Measurements from ENCODE around the gene PARP14.

The PARP14 gene

DNA sequence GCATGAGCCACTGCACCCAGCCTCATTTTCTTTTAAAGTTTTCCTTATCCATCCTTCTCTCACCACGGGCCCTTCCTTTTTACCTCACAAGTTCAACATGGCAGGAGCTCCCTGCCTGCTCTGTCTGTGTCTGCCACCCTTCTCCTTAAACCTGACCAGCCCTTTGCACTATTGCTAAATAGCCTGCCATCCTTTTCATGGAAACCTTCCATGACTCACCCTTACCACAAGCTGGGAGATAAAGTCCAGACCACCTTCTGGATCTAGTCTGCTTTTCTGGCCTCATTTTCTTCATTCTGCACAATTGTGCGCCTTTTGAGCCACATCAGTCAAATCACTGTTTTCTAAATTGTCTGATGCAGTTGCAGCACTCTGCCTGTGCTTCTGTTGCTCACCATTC is 8.9 kb downstream of the PARP14 start:
- TF ChIP-seq, protein P1, sequence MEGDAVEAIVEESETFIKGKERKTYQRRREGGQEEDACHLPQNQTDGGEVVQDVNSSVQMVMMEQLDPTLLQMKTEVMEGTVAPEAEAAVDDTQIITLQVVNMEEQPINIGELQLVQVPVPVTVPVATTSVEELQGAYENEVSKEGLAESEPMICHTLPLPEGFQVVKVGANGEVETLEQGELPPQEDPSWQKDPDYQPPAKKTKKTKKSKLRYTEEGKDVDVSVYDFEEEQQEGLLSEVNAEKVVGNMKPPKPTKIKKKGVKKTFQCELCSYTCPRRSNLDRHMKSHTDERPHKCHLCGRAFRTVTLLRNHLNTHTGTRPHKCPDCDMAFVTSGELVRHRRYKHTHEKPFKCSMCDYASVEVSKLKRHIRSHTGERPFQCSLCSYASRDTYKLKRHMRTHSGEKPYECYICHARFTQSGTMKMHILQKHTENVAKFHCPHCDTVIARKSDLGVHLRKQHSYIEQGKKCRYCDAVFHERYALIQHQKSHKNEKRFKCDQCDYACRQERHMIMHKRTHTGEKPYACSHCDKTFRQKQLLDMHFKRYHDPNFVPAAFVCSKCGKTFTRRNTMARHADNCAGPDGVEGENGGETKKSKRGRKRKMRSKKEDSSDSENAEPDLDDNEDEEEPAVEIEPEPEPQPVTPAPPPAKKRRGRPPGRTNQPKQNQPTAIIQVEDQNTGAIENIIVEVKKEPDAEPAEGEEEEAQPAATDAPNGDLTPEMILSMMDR (IDR thresholded peaks at IDR 0.05; ENCODE audit: low read length, missing control alignments): no peak
- no peak overlapping the region for H3K4me3 ChIP-seq (replicated peaks; ENCODE audit: low read depth, low read length)
- peak; percentile 52 for DNase-seq (ENCODE audit: low read depth)

GRCh38 chr3:122690096-122690495 is 9.5 kb downstream of the PARP14 start:
- TF ChIP-seq, protein P1 (IDR thresholded peaks at IDR 0.05; ENCODE audit: low read length, missing control alignments): no peak
- H3K4me3 ChIP-seq (replicated peaks; ENCODE audit: low read depth, low read length): no peak overlapping the region
- no peak for DNase-seq (ENCODE audit: low read depth)

DNA sequence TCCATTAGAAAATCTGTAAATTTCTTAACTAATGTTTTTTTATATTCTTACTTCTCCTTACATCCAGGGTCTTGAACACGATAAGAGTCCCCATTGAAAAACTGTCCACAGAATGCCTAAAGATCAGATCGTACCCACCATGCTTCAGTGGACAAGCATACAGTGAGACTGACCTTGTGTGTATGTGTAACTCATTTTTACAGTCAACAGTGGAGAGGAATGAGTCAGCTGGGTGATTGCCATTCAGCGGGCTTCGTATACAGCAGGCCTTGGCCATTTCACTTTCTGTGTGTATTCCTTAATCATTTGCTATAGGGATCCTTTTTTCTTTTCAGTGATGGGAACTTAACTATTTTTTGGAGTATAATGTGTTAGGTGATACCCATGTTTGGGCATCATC is 10.6 kb downstream of the PARP14 start:
- no peak overlapping the region for H3K4me3 ChIP-seq (replicated peaks; ENCODE audit: low read depth, low read length)
- peak; percentile 49 for DNase-seq (ENCODE audit: low read depth)
- TF ChIP-seq, protein P1 (IDR thresholded peaks at IDR 0.05; ENCODE audit: low read length, missing control alignments): no peak

- no peak for DNase-seq (ENCODE audit: low read depth)
- TF ChIP-seq, protein P1 (IDR thresholded peaks at IDR 0.05; ENCODE audit: low read length, missing control alignments): no peak
- no peak overlapping the region for H3K4me3 ChIP-seq (replicated peaks; ENCODE audit: low read depth, low read length)
These were observed 12.0 kb downstream of the PARP14 start for GRCh38 chr3:122692674-122693073.

- DNase-seq (ENCODE audit: low read depth): no peak
- TF ChIP-seq, protein P1 (IDR thresholded peaks at IDR 0.05; ENCODE audit: low read length, missing control alignments): no peak
- H3K4me3 ChIP-seq (replicated peaks; ENCODE audit: low read depth, low read length): no peak overlapping the region
These were observed 14.3 kb downstream of the PARP14 start for GRCh38 chr3:122694966-122695365.

GRCh38 chr3:122695927-122696561 is 15.4 kb downstream of the PARP14 start:
- H3K4me3 ChIP-seq (replicated peaks; ENCODE audit: low read depth, low read length): no peak overlapping the region
- TF ChIP-seq, protein P1 (IDR thresholded peaks at IDR 0.05; ENCODE audit: low read length, missing control alignments): no peak
- DNase-seq (ENCODE audit: low read depth): no peak

DNA sequence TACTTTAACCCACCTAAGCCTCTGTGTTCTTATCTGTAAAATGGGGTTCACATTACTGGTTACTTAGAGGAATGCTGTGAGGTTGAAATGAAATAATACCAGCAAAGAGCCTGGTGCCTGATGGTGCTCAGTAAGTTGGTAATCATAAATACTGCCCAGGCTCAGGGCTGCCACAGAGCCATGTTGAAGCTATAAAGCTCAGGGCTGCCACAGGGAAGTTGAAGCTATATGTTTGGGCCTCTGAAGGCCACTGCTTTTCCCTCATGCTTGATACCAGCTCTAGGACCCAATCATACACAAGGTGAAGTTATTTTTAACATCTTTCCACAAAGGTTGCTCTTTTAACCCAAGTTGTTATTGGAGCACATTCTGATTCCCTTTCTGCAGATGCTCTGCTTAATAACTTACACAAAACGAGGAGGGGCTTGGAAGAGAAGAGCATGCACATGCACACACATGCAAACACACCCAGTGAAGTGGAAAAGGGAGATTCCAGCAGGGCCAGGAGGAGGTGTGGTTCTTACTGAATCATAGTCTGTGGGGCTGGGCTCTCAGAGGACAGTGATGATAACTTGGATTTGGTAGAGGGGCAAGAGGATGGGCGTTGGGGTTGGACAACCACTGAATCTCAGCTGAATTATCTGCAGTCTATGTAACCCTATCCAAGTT is 17.4 kb downstream of the PARP14 start:
- DNase-seq (ENCODE audit: low read depth): no peak
- TF ChIP-seq, protein P1 (IDR thresholded peaks at IDR 0.05; ENCODE audit: low read length, missing control alignments): no peak
- no peak overlapping the region for H3K4me3 ChIP-seq (replicated peaks; ENCODE audit: low read depth, low read length)

Data from fibroblast of pulmonary artery (primary cell).